KMS-11 (cell line): ENCODE data around the gene SLC1A2.

ENCODE experiments used
- H2AFZ ChIP-seq: fragments of 200-600 bp; sonication (generic); 2 replicates; pipeline ENCODE4 v1.6.1; 2016; ENCODE audit warnings: antibody characterized with exemption, mixed run types, low read depth
- H3K27ac ChIP-seq: fragments of 200-600 bp; sonication (generic); 2 replicates; pipeline ENCODE4 v1.6.1; 2016; ENCODE audit warnings: mild to moderate bottlenecking, mixed run types
- H3K27me3 ChIP-seq: fragments of 200-600 bp; sonication (generic); 2 replicates; pipeline ENCODE4 v1.6.1; 2017; ENCODE audit warnings: mild to moderate bottlenecking, low read depth, mixed run types, moderate library complexity; ENCODE audit not compliant: insufficient read depth
- H3K36me3 ChIP-seq: fragments of 200-600 bp; sonication (generic); 2 replicates; pipeline ENCODE4 v1.6.1; 2017; ENCODE audit warnings: mild to moderate bottlenecking, mixed run types; ENCODE audit not compliant: insufficient read depth
- H3K4me1 ChIP-seq: fragments of 200-600 bp; sonication (generic); 2 replicates; pipeline ENCODE4 v1.6.1; 2016; ENCODE audit warnings: mild to moderate bottlenecking, low read depth, mixed run types; ENCODE audit not compliant: poor library complexity, severe bottlenecking
- H3K4me2 ChIP-seq: fragments of 200-600 bp; sonication (generic); 2 replicates; pipeline ENCODE4 v1.7.0; 2016; ENCODE audit warnings: mild to moderate bottlenecking, mixed run types
- H3K4me3 ChIP-seq: fragments of 200-600 bp; sonication (generic); IDR thresholded peaks from 2 replicates; pipeline ENCODE4 v1.6.1; 2017; ENCODE audit warnings: low read depth, low read length, mixed read lengths; ENCODE audit not compliant: insufficient read depth
- H3K79me2 ChIP-seq: fragments of 200-600 bp; sonication (generic); 2 replicates; pipeline ENCODE4 v1.6.1; 2016; ENCODE audit warnings: low read depth, mixed run types; ENCODE audit not compliant: insufficient read depth
- H3K9ac ChIP-seq: fragments of 200-600 bp; sonication (generic); 2 replicates; pipeline ENCODE4 v1.6.1; 2016; ENCODE audit warnings: mild to moderate bottlenecking, mixed run types
- H4K20me1 ChIP-seq: fragments of 200-600 bp; sonication (generic); 2 replicates; pipeline ENCODE4 v1.6.1; 2016; ENCODE audit warnings: mild to moderate bottlenecking, mixed run types; ENCODE audit not compliant: insufficient read depth
- TF ChIP-seq, protein P1 (sequence below): fragments of 200-600 bp; sonication (generic); conservative IDR thresholded peaks from 2 replicates; pipeline ENCODE4 v1.6.1; 2017; ENCODE audit warnings: low read depth, mild to moderate bottlenecking, antibody characterized with exemption, low read length, moderate library complexity, mixed read lengths

SLC1A2 gene

DNA sequence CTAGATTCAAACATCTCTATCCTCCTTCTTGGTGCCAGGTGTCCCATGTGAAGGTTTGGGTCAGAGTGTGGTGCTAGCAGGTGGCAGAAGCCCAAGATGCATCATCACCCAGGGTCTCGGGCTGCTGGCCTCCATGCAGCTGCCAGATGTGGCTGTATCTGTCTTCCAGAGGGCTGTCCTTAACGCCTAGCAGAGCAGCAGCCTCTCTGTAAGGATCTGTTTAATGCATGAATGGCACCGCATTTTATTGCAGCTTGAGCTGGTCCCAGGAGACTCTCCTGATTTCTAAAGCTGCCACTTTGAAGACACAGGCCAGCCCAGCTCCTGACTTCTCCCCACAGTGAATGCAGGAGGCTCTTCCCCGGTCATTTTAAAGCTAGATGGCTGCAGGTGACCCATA lies 26.3 kb downstream of the SLC1A2 start:
- Histone ChIP-seq H3K27ac (no peak overlapping the region), H4K20me1 (no peaks in the 10 kb centered on the region), H2AFZ (no peak overlapping the region), H3K4me3 (no peak overlapping the region), H3K36me3 (no peaks in the 10 kb centered on the region), H3K27me3 (no peaks in the 10 kb centered on the region), H3K4me1 (peaks cover 15% of the 10 kb centered on the region), H3K4me2 (no peak overlapping the region), H3K9ac (no peak overlapping the region), H3K79me2 (no peaks in the 10 kb centered on the region)
- TF ChIP-seq, protein P1, sequence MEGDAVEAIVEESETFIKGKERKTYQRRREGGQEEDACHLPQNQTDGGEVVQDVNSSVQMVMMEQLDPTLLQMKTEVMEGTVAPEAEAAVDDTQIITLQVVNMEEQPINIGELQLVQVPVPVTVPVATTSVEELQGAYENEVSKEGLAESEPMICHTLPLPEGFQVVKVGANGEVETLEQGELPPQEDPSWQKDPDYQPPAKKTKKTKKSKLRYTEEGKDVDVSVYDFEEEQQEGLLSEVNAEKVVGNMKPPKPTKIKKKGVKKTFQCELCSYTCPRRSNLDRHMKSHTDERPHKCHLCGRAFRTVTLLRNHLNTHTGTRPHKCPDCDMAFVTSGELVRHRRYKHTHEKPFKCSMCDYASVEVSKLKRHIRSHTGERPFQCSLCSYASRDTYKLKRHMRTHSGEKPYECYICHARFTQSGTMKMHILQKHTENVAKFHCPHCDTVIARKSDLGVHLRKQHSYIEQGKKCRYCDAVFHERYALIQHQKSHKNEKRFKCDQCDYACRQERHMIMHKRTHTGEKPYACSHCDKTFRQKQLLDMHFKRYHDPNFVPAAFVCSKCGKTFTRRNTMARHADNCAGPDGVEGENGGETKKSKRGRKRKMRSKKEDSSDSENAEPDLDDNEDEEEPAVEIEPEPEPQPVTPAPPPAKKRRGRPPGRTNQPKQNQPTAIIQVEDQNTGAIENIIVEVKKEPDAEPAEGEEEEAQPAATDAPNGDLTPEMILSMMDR = no peak

DNA sequence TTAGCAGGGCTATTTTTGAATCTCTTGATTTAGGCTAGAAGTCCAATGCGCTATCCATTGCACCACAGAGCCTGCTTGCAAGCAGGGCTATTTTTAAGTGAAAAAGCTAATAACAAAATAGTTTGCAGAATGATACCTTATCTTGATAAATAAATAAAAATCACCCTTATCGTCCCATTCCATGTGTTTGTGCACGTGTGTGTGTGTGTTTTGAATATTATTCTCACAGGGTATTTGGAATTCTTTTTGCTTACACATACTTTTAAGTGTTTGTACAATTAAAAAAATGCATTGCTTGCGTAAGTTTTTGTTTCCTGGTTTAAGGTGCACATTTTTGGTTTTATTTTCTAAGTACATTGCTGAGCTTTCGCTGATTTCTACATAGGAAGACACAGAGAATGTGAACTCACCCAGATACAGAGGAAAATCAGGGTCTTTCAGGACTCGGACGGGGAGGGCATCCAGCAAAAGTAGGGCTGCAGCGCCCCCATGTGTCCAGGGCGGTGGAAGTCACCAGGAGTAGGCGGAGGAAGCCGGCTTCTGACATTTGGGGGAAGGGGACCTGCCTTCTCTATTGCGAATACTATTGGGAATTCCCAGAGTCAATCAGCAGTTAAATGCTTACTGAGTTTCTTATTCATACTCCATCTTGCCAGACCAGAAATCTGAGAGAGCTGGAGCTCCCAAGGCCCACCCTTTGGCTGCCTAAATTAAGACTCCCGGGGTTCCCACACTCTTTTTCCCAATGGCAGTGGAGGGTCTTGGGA lies 27.3 kb downstream of the SLC1A2 start:
- no peak overlapping the region for H2AFZ ChIP-seq
- peaks cover 15% of the 10 kb centered on the region for H3K4me1 ChIP-seq
- no peaks in the 10 kb centered on the region for H3K36me3 ChIP-seq
- TF ChIP-seq, protein P1 = peak; percentile 97
- H3K27me3 ChIP-seq = no peaks in the 10 kb centered on the region
- H3K27ac ChIP-seq = no peak overlapping the region
- H3K4me3 ChIP-seq = no peak overlapping the region
- H3K9ac ChIP-seq = no peak overlapping the region
- no peaks in the 10 kb centered on the region for H3K79me2 ChIP-seq
- H4K20me1 ChIP-seq = no peaks in the 10 kb centered on the region
- peak overlapping the region; percentile 8; the same call in 1 of the 2 replicates for H3K4me2 ChIP-seq

DNA sequence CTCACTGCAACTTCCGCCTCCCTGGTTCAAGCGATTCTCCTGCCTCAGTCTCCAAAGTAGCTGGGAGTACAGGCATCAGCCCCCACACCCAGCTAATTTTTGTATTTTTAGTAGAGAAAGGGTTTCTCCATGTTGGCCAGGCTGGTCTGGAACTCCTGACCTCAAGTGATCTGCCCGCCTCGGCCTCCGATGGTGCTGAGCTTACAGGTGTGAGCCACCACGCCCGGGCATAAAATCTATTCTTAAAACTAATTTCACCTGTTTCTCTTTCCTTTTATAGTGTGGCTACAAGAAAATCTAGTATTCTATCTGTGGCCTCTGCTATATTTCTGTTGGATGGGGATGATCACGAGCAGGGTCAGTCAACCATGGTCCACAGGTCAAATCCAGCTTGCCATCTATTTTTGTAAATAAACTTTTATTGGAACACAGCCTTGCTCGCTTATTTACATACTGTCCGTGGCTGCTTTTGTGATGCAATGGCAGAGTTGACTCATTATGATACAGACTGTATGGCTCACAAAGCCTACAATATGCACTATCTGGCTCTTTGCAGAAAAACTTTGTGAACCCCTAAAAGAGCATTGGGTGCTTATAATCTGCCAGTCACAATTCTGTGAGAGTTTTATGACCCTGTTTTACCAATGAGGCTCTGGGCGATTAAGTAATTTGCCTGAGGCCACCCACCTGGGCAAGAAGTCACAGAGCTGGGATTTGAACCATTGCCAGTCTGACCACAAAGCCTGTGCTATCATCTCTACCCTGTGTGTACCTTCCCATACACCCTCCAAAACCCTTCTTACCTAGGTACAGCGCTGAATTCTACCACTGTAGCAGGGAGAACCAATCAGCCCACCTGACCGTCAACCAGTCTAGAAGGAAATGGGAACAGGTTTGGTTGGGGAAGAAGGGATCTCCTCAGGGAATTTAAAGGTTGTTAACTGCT lies 28.3 kb downstream of the SLC1A2 start:
- H2AFZ ChIP-seq = no peak overlapping the region
- TF ChIP-seq, protein P1 = no peak
- no peaks in the 10 kb centered on the region for H4K20me1 ChIP-seq
- peaks cover 15% of the 10 kb centered on the region for H3K4me1 ChIP-seq
- no peaks in the 10 kb centered on the region for H3K27me3 ChIP-seq
- H3K4me3 ChIP-seq = no peak overlapping the region
- H3K27ac ChIP-seq = no peak overlapping the region
- no peaks in the 10 kb centered on the region for H3K79me2 ChIP-seq
- no peak overlapping the region for H3K4me2 ChIP-seq
- H3K9ac ChIP-seq = no peak overlapping the region
- no peaks in the 10 kb centered on the region for H3K36me3 ChIP-seq

DNA sequence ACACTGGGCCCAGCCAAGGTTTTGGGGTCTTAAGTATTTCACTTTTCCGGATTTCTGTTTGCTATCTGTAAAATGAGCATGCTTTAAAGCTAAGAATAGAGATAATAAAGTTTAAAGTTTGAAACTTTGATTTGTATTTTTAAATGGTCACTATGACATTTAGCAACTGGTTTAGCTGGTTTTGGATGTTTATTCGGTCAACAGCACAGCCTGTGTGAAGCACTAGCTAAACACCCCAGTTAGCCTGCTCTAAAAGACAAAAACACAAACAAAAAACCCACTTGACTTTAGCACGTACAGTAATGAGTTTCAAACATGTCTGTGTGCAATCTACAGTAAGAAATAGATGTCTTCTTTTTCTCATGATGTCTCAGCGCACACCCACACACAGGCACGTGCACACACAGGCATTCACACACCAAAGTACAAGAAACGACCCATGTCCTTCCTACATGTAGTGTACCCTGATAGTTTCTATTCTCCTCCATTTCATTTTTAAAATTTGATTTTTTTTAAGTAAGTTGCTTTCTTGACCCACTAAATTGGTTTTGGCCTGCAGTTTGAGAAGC lies 29.4 kb downstream of the SLC1A2 start:
- Histone ChIP-seq H3K4me1 (peaks cover 15% of the 10 kb centered on the region), H3K27ac (no peak overlapping the region), H3K27me3 (no peaks in the 10 kb centered on the region), H2AFZ (no peak overlapping the region), H3K4me2 (no peak overlapping the region), H3K4me3 (no peak overlapping the region), H4K20me1 (no peaks in the 10 kb centered on the region), H3K36me3 (no peaks in the 10 kb centered on the region), H3K79me2 (no peaks in the 10 kb centered on the region), H3K9ac (no peak overlapping the region)
- TF ChIP-seq, protein P1 = no peak
